ENCODE measurements around the gene PLEKHB1. TPM values are rescaled to one million over a fixed set of nuclear protein-coding genes. Genes with fewer than 3 reads are reported as not detected.

Gene PLEKHB1
- total RNA-seq, 1 donor, result 1.1 TPM

GRCh38 chr11:73652046-73652730 is 5.8 kb downstream of the PLEKHB1 start:
- TF ChIP-seq CTCF (IDR thresholded peaks at IDR 0.05; ENCODE audit: insufficient read depth, low read length), result no peak
- no peak overlapping the region for H3K4me3 ChIP-seq (ENCODE audit: low read depth, low read length)

GRCh38 chr11:73652856-73653559 is 6.6 kb downstream of the PLEKHB1 start:
- DNase-seq (ENCODE audit: low read depth), result no peak
- no peak for TF ChIP-seq CTCF (IDR thresholded peaks at IDR 0.05; ENCODE audit: insufficient read depth, low read length)
- no peak overlapping the region for H3K4me3 ChIP-seq (ENCODE audit: low read depth, low read length)

More at GRCh38 chr11:73652046-73652730, 5.8 kb downstream of the PLEKHB1 start:
- DNase-seq (ENCODE audit: low read depth), result no peak

- no peak overlapping the region for H3K4me3 ChIP-seq (ENCODE audit: low read depth, low read length)
- no peak for TF ChIP-seq CTCF (IDR thresholded peaks at IDR 0.05; ENCODE audit: insufficient read depth, low read length)
- no peak for DNase-seq (ENCODE audit: low read depth)
These were observed 7.6 kb downstream of the PLEKHB1 start for GRCh38 chr11:73653996-73654395.

GRCh38 chr11:73654482-73655021 is 8.2 kb downstream of the PLEKHB1 start:
- DNase-seq (ENCODE audit: low read depth), result no peak
- TF ChIP-seq CTCF (IDR thresholded peaks at IDR 0.05; ENCODE audit: insufficient read depth, low read length), result no peak
- H3K4me3 ChIP-seq (ENCODE audit: low read depth, low read length), result no peak overlapping the region

- no peak overlapping the region for H3K4me3 ChIP-seq (ENCODE audit: low read depth, low read length)
- no peak for TF ChIP-seq CTCF (IDR thresholded peaks at IDR 0.05; ENCODE audit: insufficient read depth, low read length)
- no peak for DNase-seq (ENCODE audit: low read depth)
These were observed 9.3 kb downstream of the PLEKHB1 start for GRCh38 chr11:73655686-73656085.

GRCh38 chr11:73656985-73657384 is 10.6 kb downstream of the PLEKHB1 start:
- DNase-seq (ENCODE audit: low read depth), result no peak
- no peak overlapping the region for H3K4me3 ChIP-seq (ENCODE audit: low read depth, low read length)
- no peak for TF ChIP-seq CTCF (IDR thresholded peaks at IDR 0.05; ENCODE audit: insufficient read depth, low read length)

All from fibroblast of the aortic adventitia (primary cell).